HEK293T (cell line): ENCODE data around the gene RASA3.

Source experiments
- CTCF ChIA-PET: fragments of 350-600 bp; formaldehyde crosslinking; extraction: SDS; loops from one replicate; lab custom pipeline; 2021; ENCODE audit warnings: antibody characterized with exemption, inconsistent platforms; lab: Yijun Ruan, JAX
- POLR2A ChIA-PET: fragments of 350-600 bp; formaldehyde crosslinking; extraction: SDS; loops from one replicate; lab custom pipeline; 2020; ENCODE audit warnings: antibody characterized with exemption, inconsistent platforms; lab: Yijun Ruan, JAX
- DNase-seq: peaks from one replicate; pipeline ENCODE4 v3.0.0; 2012; ENCODE audit warnings: mixed read lengths; ENCODE audit errors: extremely low spot score
- ARNT ChIP-seq: fragments of 450-650 bp; IDR thresholded peaks from 2 replicates; pipeline ENCODE4 v1.6.1; 2017; ENCODE audit warnings: mild to moderate bottlenecking
- BHLHE40 ChIP-seq: fragments of 450-650 bp; IDR thresholded peaks from 2 replicates; pipeline ENCODE4 v1.6.1; 2016; ENCODE audit warnings: mild to moderate bottlenecking, moderate library complexity, borderline replicate concordance
- CTBP1 ChIP-seq: fragments of 450-650 bp; IDR thresholded peaks from 2 replicates; pipeline ENCODE4 v1.6.1; 2016; ENCODE audit warnings: borderline replicate concordance
- ELF4 ChIP-seq: fragments of 450-650 bp; IDR thresholded peaks from 2 replicates; pipeline ENCODE4 v1.6.1; 2017; ENCODE audit warnings: antibody characterized with exemption
- FOXA1 ChIP-seq: fragments of 450-650 bp; IDR thresholded peaks from 2 replicates; pipeline ENCODE4 v1.6.1; 2016; ENCODE audit warnings: mild to moderate bottlenecking
- FOXK2 ChIP-seq: fragments of 450-650 bp; IDR thresholded peaks from 2 replicates; pipeline ENCODE4 v1.6.1; 2016; ENCODE audit warnings: mild to moderate bottlenecking
- FOXM1 ChIP-seq: fragments of 450-650 bp; IDR thresholded peaks from 2 replicates; pipeline ENCODE4 v1.6.1; 2017; ENCODE audit warnings: mild to moderate bottlenecking, borderline replicate concordance
- HDGF ChIP-seq: fragments of 450-650 bp; IDR thresholded peaks from 2 replicates; pipeline ENCODE4 v1.6.1; 2017; ENCODE audit warnings: antibody characterized with exemption, borderline replicate concordance
- L3MBTL2 ChIP-seq: fragments of 450-650 bp; conservative IDR thresholded peaks from 2 replicates; pipeline ENCODE4 v1.6.1; 2016; ENCODE audit warnings: mild to moderate bottlenecking
- LEF1 ChIP-seq: fragments of 450-650 bp; IDR thresholded peaks from 2 replicates; pipeline ENCODE4 v1.6.1; 2017; ENCODE audit warnings: mild to moderate bottlenecking, borderline replicate concordance
- NFRKB ChIP-seq: fragments of 450-650 bp; IDR thresholded peaks from 2 replicates; pipeline ENCODE4 v1.6.1; 2016; ENCODE audit warnings: mild to moderate bottlenecking, moderate library complexity
- PKNOX1 ChIP-seq: fragments of 450-650 bp; IDR thresholded peaks from 2 replicates; pipeline ENCODE4 v1.6.1; 2016
- SP1 ChIP-seq: fragments of 450-650 bp; IDR thresholded peaks from 2 replicates; pipeline ENCODE4 v1.6.1; 2017
- SUZ12 ChIP-seq: fragments of 450-650 bp; IDR thresholded peaks from 2 replicates; pipeline ENCODE4 v1.6.1; 2016; ENCODE audit warnings: mild to moderate bottlenecking
- TARDBP ChIP-seq: fragments of 450-650 bp; IDR thresholded peaks from 2 replicates; pipeline ENCODE4 v1.6.1; 2016
- ZNF384 ChIP-seq: fragments of 450-650 bp; IDR thresholded peaks from 2 replicates; pipeline ENCODE4 v1.6.1; 2016

RASA3 gene

GRCh38 chr13:114108141-114108761, 24.2 kb downstream of the RASA3 start:
- ChIA-PET POLR2A (no interaction called here), CTCF (no interaction called here)
- no peak for DNase-seq
- no peak for TF ChIP-seq HDGF
- TF ChIP-seq FOXK2 = no peak
- no peak for TF ChIP-seq SUZ12
- TF ChIP-seq PKNOX1 = no peak
- no peak for TF ChIP-seq L3MBTL2
- TF ChIP-seq ZNF384 = no peak
- no peak for TF ChIP-seq FOXA1
- TF ChIP-seq ELF4 = no peak
- no peak for TF ChIP-seq TARDBP
- TF ChIP-seq CTBP1 = no peak
- no peak for TF ChIP-seq NFRKB
- no peak for TF ChIP-seq BHLHE40

GRCh38 chr13:114107686-114108081, 24.7 kb downstream of the RASA3 start:
- no peak for DNase-seq

GRCh38 chr13:114106991-114107685, 25.3 kb downstream of the RASA3 start:
- DNase-seq = no peak
- no peak for TF ChIP-seq FOXA1
- no peak for TF ChIP-seq LEF1
- no peak for TF ChIP-seq ZNF384
- TF ChIP-seq PKNOX1 = no peak
- TF ChIP-seq TARDBP = no peak
- no peak for TF ChIP-seq SP1
- no peak for TF ChIP-seq ELF4
- no peak for TF ChIP-seq CTBP1
- TF ChIP-seq FOXK2 = no peak
- no peak for TF ChIP-seq BHLHE40
- no peak for TF ChIP-seq HDGF
- CTCF ChIA-PET = no interaction called here
- POLR2A ChIA-PET = no interaction called here

More at GRCh38 chr13:114107686-114108081, 24.7 kb downstream of the RASA3 start:
- TF ChIP-seq PKNOX1 (no peak), FOXM1 (no peak), SP1 (no peak)
- ChIA-PET POLR2A (no interaction called here), CTCF (no interaction called here)

GRCh38 chr13:114106526-114106925, 25.9 kb downstream of the RASA3 start:
- ChIA-PET POLR2A (no interaction called here), CTCF (interaction anchor here (0.5 kb wide), 1 partner anchor 906 kb away, joined by 3 read pairs; no protein-coding TSS in a partner anchor)
- no peak for DNase-seq
- no peak for TF ChIP-seq SUZ12
- no peak for TF ChIP-seq TARDBP
- TF ChIP-seq L3MBTL2 = no peak
- TF ChIP-seq ELF4 = no peak
- TF ChIP-seq FOXK2 = no peak
- no peak for TF ChIP-seq FOXM1
- no peak for TF ChIP-seq ZNF384

- TF ChIP-seq ARNT = no peak
- no peak for TF ChIP-seq SP1
- TF ChIP-seq FOXK2 = no peak
- TF ChIP-seq LEF1 = no peak
- no peak for TF ChIP-seq PKNOX1
- no peak for TF ChIP-seq BHLHE40
- TF ChIP-seq NFRKB = no peak
- no peak for TF ChIP-seq HDGF
- TF ChIP-seq TARDBP = no peak
- TF ChIP-seq FOXA1 = no peak
- no peak for TF ChIP-seq FOXM1
- no peak for TF ChIP-seq CTBP1
- no peak for TF ChIP-seq ZNF384
- ChIA-PET CTCF (interaction anchor here (0.5 kb wide), 1 partner anchor 905 kb away, joined by 3 read pairs; no protein-coding TSS in a partner anchor), POLR2A (no interaction called here)
- DNase-seq = no peak
Observed at GRCh38 chr13:114105521-114106225, 26.8 kb downstream of the RASA3 start.
